A673 (cell line): ENCODE measurements around the gene WBP2.

Experiments
- CTCF ChIP-seq: fragments of 300-800, 200-600 bp; sonication (generic); conservative IDR thresholded peaks from 2 replicates; pipeline ENCODE4 v1.5.1; 2017; ENCODE audit warnings: low read depth, mild to moderate bottlenecking, antibody characterized with exemption, low read length, moderate library complexity, mixed read lengths
- EZH2 ChIP-seq: fragments of 200-600 bp; sonication (generic); IDR thresholded peaks from 2 replicates; pipeline ENCODE4 v1.6.1; 2017; ENCODE audit warnings: borderline replicate concordance, low read depth, mild to moderate bottlenecking, mixed read lengths, antibody characterized with exemption, low read length; ENCODE audit not compliant: poor library complexity, severe bottlenecking

- TF ChIP-seq CTCF (no peak), EZH2 (no peak)
These were observed 22.3 kb downstream of the WBP2 start for GRCh38 chr17:75832652-75833400.
